GM12873 (cell line): ENCODE measurements around the gene ARL14EP.

Source experiments
- TF ChIP-seq, protein P1 (sequence below): IDR thresholded peaks from 2 replicates; pipeline ENCODE4 v1.5.1; 2012; ENCODE audit warnings: low read depth, mild to moderate bottlenecking, moderate library complexity, low read length, control low read depth; ENCODE audit not compliant: insufficient read depth; ENCODE audit errors: missing control alignments

Gene ARL14EP

DNA sequence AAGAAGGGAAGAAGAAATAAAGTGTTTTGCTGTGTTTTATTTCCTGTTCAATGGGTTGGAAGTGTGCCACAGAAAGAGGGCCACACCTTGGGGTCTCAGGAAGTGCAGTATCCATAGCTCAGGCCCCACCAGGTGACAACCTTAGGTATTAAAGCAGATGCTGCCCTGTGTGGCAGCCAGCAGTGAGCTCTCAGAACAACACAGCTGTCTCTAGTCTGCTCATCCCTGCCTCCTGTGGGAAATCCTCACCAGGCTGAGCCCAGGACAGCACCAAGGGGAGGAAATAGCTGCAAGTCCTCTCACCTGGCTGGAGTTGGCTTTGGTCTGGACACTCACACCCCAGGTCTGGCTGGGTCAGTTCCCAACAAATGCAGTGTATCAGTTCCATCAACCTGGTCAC, 25.1 kb downstream of the ARL14EP start:
- TF ChIP-seq, protein P1, sequence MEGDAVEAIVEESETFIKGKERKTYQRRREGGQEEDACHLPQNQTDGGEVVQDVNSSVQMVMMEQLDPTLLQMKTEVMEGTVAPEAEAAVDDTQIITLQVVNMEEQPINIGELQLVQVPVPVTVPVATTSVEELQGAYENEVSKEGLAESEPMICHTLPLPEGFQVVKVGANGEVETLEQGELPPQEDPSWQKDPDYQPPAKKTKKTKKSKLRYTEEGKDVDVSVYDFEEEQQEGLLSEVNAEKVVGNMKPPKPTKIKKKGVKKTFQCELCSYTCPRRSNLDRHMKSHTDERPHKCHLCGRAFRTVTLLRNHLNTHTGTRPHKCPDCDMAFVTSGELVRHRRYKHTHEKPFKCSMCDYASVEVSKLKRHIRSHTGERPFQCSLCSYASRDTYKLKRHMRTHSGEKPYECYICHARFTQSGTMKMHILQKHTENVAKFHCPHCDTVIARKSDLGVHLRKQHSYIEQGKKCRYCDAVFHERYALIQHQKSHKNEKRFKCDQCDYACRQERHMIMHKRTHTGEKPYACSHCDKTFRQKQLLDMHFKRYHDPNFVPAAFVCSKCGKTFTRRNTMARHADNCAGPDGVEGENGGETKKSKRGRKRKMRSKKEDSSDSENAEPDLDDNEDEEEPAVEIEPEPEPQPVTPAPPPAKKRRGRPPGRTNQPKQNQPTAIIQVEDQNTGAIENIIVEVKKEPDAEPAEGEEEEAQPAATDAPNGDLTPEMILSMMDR, result no peak

DNA sequence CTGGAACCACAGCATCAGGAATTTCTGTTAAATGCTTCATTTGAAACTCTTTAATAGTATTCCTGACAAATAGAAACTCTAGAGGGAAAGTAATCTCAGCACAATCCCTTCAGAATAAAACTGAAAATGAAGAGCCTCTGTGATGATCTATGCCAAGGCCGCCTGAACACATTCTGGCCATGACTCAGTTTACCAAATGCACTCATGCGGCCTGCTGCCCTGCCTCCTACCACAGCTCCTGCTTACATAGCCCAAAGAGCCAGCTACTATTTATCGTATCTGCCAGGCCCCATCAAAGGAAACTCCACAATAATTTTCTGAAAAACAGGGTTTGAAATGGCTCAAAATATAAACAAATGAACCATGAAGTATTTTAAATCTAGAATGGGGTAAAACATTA, 27.0 kb downstream of the ARL14EP start:
- TF ChIP-seq, protein P1, result no peak

DNA sequence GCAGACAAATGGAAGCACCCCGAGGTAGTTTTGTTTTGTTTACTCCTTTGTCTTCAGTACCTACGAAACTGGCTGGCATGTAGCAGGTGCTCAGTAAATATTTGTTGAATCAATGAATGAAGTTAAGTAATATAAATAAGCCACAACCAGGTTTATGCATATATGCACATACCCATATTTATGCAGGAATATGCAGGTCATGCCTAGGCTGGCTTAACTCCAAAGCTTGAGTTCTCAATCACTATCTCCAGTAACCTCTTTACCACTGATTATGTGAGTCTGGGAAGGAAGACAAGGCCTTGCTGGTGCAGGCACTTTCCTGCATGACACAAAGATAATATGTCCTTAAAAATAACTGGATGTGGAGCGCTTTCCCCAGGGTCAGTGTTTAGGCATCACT, 27.5 kb downstream of the ARL14EP start:
- TF ChIP-seq, protein P1, result no peak

DNA sequence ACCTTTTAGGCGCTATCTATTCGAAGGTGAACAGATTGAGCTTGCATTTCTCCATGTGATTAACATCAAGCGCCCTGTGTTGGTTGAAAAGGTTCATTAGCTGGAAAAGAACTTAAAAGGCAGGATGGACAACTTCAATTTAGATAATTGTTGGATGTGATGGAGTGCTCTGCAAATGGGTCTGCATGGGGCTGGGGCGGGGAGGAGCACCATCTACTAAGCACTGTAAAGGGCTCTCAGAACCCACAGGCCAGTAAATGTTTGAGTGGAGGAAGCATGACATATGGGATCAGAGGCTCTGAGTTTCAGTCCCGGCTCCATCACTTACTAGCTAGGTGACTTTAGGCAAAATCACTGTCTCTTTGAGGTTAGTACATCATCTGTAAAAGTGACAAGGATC, 28.2 kb downstream of the ARL14EP start:
- TF ChIP-seq, protein P1, result no peak

DNA sequence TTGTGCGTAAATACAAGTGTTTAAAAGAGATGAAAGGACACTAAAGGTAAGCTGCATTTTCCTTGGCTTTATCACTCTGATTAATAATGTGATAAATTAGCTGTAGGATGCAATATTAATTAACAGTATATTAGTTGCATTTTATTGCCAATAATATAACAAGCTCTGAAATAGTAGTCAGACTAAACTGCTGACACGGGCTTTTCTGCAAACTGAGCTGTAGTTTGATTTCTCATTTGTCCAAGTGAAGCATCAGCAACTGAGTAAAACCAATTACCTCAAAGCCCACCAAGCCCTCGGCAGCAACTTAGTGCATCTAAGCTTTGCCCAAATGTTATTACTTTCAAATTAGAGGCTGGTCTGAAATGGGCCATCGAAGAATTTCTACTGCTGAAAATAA, 33.5 kb downstream of the ARL14EP start:
- TF ChIP-seq, protein P1, result no peak

DNA sequence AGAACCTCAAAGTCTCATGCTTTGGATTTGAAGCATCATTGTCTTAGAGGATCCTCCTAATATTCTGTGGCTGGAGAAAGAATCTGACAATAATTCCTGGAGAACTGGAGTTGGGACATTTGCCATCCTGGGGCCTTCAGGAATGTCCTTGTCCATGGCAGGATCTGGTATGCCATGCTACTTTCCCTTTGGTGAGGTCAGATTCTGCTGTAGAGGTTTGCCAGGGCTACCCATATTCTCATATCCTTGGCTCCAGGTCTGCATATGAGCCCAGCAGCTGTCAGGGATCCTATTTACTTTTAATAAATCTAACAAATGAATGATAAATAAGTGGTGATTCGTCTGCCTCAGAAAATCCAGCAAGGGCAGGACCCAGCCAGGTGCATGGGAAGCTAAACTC, 35.0 kb downstream of the ARL14EP start:
- TF ChIP-seq, protein P1, result no peak

DNA sequence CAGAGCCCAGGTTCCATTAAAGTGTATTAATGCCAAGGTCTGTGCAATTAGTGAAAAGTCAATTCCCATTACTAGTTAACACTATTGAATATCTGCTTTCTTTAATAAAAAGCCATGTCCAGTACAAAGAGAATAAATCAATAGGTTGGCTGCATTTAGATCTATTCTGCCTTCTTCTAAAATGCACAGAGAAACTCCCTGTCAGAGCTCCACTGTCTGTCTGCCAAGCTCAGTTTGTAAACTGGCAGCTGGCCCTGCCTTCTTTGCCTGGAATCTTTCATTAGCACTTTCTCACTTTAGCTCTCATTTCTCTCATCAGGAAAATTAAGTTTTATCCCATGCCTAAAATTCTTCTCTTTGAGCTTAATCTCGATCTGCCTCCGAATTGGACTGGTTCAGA, 35.6 kb downstream of the ARL14EP start:
- TF ChIP-seq, protein P1, result no peak
